K562 (cell line): ENCODE data around the gene C4A. TPM values are rescaled to one million over a fixed set of nuclear protein-coding genes. Genes with fewer than 3 reads are reported as not detected.

ENCODE experiments used
- ASH1L ChIP-seq: fragments of 450-650 bp; IDR thresholded peaks from 2 replicates; pipeline ENCODE4 v1.6.1; 2018; ENCODE audit warnings: borderline replicate concordance, mild to moderate bottlenecking, low read depth; ENCODE audit not compliant: partially characterized antibody
- BACH1 ChIP-seq: fragments of 200-800 bp; sonication (Bioruptor generic); IDR thresholded peaks from 2 replicates; pipeline ENCODE4 v1.6.1; 2016; ENCODE audit warnings: missing genetic modification characterization, missing compliant biosample characterization
- LCOR ChIP-seq: sonication (generic); formaldehyde crosslinking; IDR thresholded peaks from 2 replicates; pipeline ENCODE4 v1.8.0; 2022; ENCODE audit warnings: mild to moderate bottlenecking, missing genetic modification reagents
- MAFF ChIP-seq: IDR thresholded peaks from 2 replicates; pipeline ENCODE4 v1.6.1; 2012; ENCODE audit warnings: low read length, improper control_type of control experiment
- MAFK ChIP-seq: IDR thresholded peaks from 2 replicates; pipeline ENCODE4 v1.6.1; 2011; ENCODE audit warnings: low read length, improper control_type of control experiment
- MAZ ChIP-seq, 2 experiments: fragments of 450-650 bp in 1 of 2; sonication (generic) in 1 of 2; formaldehyde crosslinking; IDR thresholded peaks in 1 of 2; conservative IDR thresholded peaks in 1 of 2; 2 replicates each; pipeline versions ENCODE4 v1.4.0 to v1.5.0; 2020; ENCODE audit warnings: mild to moderate bottlenecking in 1 of 2, missing genetic modification reagents in 1 of 2
- PBX2 ChIP-seq, 2 experiments: IDR thresholded peaks in 1 of 2; conservative IDR thresholded peaks in 1 of 2; 2 replicates each; pipeline ENCODE4 v1.6.1; 2016; ENCODE audit warnings: low read depth in 2 of 2, mild to moderate bottlenecking in 1 of 2, missing compliant biosample characterization in 1 of 2, missing genetic modification characterization in 1 of 2, moderate library complexity in 1 of 2
- RNF219 ChIP-seq: fragments of 250-450 bp; sonication (Bioruptor Pico); IDR thresholded peaks from 2 replicates; pipeline ENCODE4 v1.5.0; 2022; ENCODE audit warnings: mild to moderate bottlenecking
- SMARCC2 ChIP-seq: fragments of 450-650 bp; IDR thresholded peaks from 2 replicates; pipeline ENCODE4 v1.6.1; 2017; ENCODE audit warnings: antibody characterized with exemption, moderate library complexity, mild to moderate bottlenecking, low read depth
- SP2 ChIP-seq: IDR thresholded peaks from 2 replicates; pipeline ENCODE4 v1.6.1; 2011; ENCODE audit warnings: mild to moderate bottlenecking, low read depth, low read length, moderate library complexity; ENCODE audit not compliant: poor library complexity, severe bottlenecking; ENCODE audit errors: extremely low read depth
- TEAD1 ChIP-seq, 2 experiments: fragments of 450-650 bp in 1 of 2; sonication (generic) in 1 of 2; formaldehyde crosslinking; IDR thresholded peaks; 2 replicates each; pipeline versions ENCODE4 v1.4.0 to v1.8.0; 2020 to 2022; ENCODE audit warnings: mild to moderate bottlenecking in 2 of 2, missing genetic modification reagents in 1 of 2
- TGIF2 ChIP-seq: sonication (generic); formaldehyde crosslinking; IDR thresholded peaks from 2 replicates; pipeline ENCODE4 v1.8.1; 2022; ENCODE audit warnings: mild to moderate bottlenecking, missing genetic modification reagents, moderate library complexity
- ZBTB33 ChIP-seq: sonication (generic); formaldehyde crosslinking; IDR thresholded peaks from 2 replicates; pipeline ENCODE4 v1.8.1; 2023; ENCODE audit warnings: mild to moderate bottlenecking, missing genetic modification reagents
- ZFP91 ChIP-seq: sonication (generic); formaldehyde crosslinking; IDR thresholded peaks from 2 replicates; pipeline ENCODE4 v1.8.0; 2022; ENCODE audit warnings: mild to moderate bottlenecking, missing genetic modification reagents
- ZNF655 ChIP-seq: fragments of 250-450 bp; sonication (Bioruptor Pico); IDR thresholded peaks from 2 replicates; pipeline ENCODE4 v1.5.0; 2021
- ZNF75A ChIP-seq: fragments of 450-650 bp; formaldehyde crosslinking; IDR thresholded peaks from 2 replicates; pipeline ENCODE4 v1.4.0; 2020; ENCODE audit warnings: mild to moderate bottlenecking
- polyA plus RNA-seq, 8 experiments: library from polyadenylated mRNA; depleted of rRNA in 4 of 8; stranded (reverse) in 5 of 8; unstranded in 3 of 8; fragments of >200 nt; fragmentation: Nextera tagmentation in 2 of 8; fragmentation: Illumina TruSeq in 1 of 8; extraction: Ambion mirVana in 2 of 8; extraction: Trizol in 1 of 8; gene quantifications; 2 replicates each; pipeline versions ENCODE4 v1.2.1 to v1.2.3, GENCODE V29; 2011 to 2014; ENCODE audit warnings: inconsistent platforms in 1 of 8, missing spikeins in 1 of 8
- total RNA-seq, 7 experiments: library from RNA; depleted of rRNA in 6 of 7; stranded (reverse); fragments of >200 nt in 6 of 7; fragmentation: Illumina TruSeq in 2 of 7; extraction: Trizol in 2 of 7; gene quantifications; 2 replicates each; pipeline versions ENCODE4 v1.2.1 to v1.2.3, GENCODE V29; 2011 to 2021; ENCODE audit warnings: low replicate concordance in 1 of 7

Gene C4A
- total and polyA plus RNA-seq, 9 of the 15 experiments (the other 6 are each of a cell fraction or from before 2014, with no cell fraction given) = 0.27 to 7.6 (median 5.0) TPM

GRCh38 chr6:31971279-31971992, 10.4 kb upstream of the C4A start (continued):
- TF ChIP-seq LCOR (CRISPR knock-in tag) = no peak
- TF ChIP-seq ZBTB33 (CRISPR knock-in tag) = peak; percentile 78
- TF ChIP-seq ASH1L = no peak
- TF ChIP-seq ZNF655 (CRISPR knock-in tag) = peak; percentile 74; the same call in 1 of the 2 replicates
- TF ChIP-seq MAZ (CRISPR knock-in tag; conservative IDR thresholded peaks at IDR 0.05 in 1 of 2, IDR thresholded peaks at IDR 0.05 in 1 of 2) = no peak
- TF ChIP-seq ZNF75A (CRISPR knock-in tag) = no peak
- TF ChIP-seq MAFF = no peak
- no peak for TF ChIP-seq TGIF2 (CRISPR knock-in tag)
- no peak for TF ChIP-seq TEAD1 (CRISPR knock-in tag; IDR thresholded peaks at IDR 0.05)
- no peak for TF ChIP-seq SP2
- TF ChIP-seq ZFP91 (CRISPR knock-in tag) = no peak
- TF ChIP-seq PBX2 (CRISPR knock-in tag; IDR thresholded peaks at IDR 0.05; ENCODE audit: low read depth) = no peak
- TF ChIP-seq PBX2 (tag; conservative IDR thresholded peaks at IDR 0.05; ENCODE audit: low read depth) = no peak
- no peak for TF ChIP-seq RNF219 (CRISPR knock-in tag)
- no peak for TF ChIP-seq MAFK
- no peak; the same call in 1 of the 2 replicates for TF ChIP-seq SMARCC2
- no peak for TF ChIP-seq BACH1
